Esophagus muscularis mucosa (tissue), 4 donors: ENCODE data around the gene FBXW8. TPM values are rescaled to one million over a fixed set of nuclear protein-coding genes. Genes with fewer than 3 reads are reported as not detected.

Source experiments
- DNase-seq: peaks from one replicate; pipeline ENCODE4 v3.0.0-alpha.2; 2017; ENCODE audit errors: extremely low spot score
- H3K27ac ChIP-seq, 4 donors: fragments of 200-600 bp; sonication (generic); replicated peaks in 1 of 4; 1 replicate in 3 of 4; 2 replicates in 1 of 4; pipeline ENCODE4 v1.5.1; 2016 to 2019; ENCODE audit warnings: mild to moderate bottlenecking in 1 of 4
- H3K27me3 ChIP-seq, 4 donors: fragments of 200-600 bp; sonication (generic); one replicate each; pipeline versions ENCODE4 v1.5.1 to v1.6.0; 2016 to 2019
- H3K36me3 ChIP-seq, 4 donors: fragments of 200-600 bp; sonication (generic); one replicate each; pipeline ENCODE4 v1.5.1; 2016 to 2019
- H3K4me1 ChIP-seq, 4 donors: fragments of 200-600 bp; sonication (generic); one replicate each; pipeline ENCODE4 v1.5.1; 2016 to 2019
- H3K4me3 ChIP-seq, 4 donors: fragments of 200-600 bp; sonication (generic); 1 replicate in 2 of 4; 2 replicates in 2 of 4; pipeline ENCODE4 v1.5.1; 2016 to 2019; ENCODE audit warnings: mild to moderate bottlenecking in 4 of 4, moderate library complexity in 1 of 4
- H3K9me3 ChIP-seq, 4 donors: fragments of 200-600 bp; sonication (generic); 1 replicate in 3 of 4; 2 replicates in 1 of 4; pipeline ENCODE4 v1.5.1; 2016 to 2019
- EP300 ChIP-seq: sonication (generic); formaldehyde crosslinking; IDR thresholded peaks from one replicate; pipeline ENCODE4 v1.6.1; 2017; ENCODE audit warnings: antibody characterized with exemption
- POLR2A ChIP-seq: fragments of 450-650 bp; IDR thresholded peaks from one replicate; pipeline ENCODE4 v1.6.1; 2017; ENCODE audit warnings: antibody characterized with exemption, moderate library complexity, mild to moderate bottlenecking, low read depth
- POLR2AphosphoS5 ChIP-seq, 2 donors: sonication (generic); formaldehyde crosslinking; IDR thresholded peaks; one replicate each; pipeline ENCODE4 v1.6.1; 2017; ENCODE audit warnings: antibody characterized with exemption in 2 of 2
- WGBS: methylation state at CpG from one replicate; pipeline ENCODE4 v1.1.5; 2018; 5-methylcytosine and 5-hydroxymethylcytosine counted together
- intact Hi-C: fragments of 100-400 bp; cut with DNase I; formaldehyde crosslinking; loops from one replicate; pipeline ENCODE4 v1.15.1; 2023
- total RNA-seq, 4 donors: library from RNA; depleted of rRNA; stranded (reverse); fragments of >200 nt; gene quantifications; one replicate each; pipeline versions ENCODE4 v1.1.0 to v1.2.1, GENCODE V29; 2016
- TF ChIP-seq, protein P1 (sequence below), 3 experiments: fragments of 200-600 bp in 2 of 3; fragments of 450-650 bp in 1 of 3; sonication (generic) in 2 of 3; IDR thresholded peaks; one replicate each; pipeline ENCODE4 v1.5.1; 2017 to 2019; ENCODE audit warnings: antibody characterized with exemption in 3 of 3, mild to moderate bottlenecking in 2 of 3, moderate library complexity in 1 of 3

Gene FBXW8
- total RNA-seq, 4 donors from 2014 or later = 11.9 to 13.9 (median 13.3) TPM

DNA sequence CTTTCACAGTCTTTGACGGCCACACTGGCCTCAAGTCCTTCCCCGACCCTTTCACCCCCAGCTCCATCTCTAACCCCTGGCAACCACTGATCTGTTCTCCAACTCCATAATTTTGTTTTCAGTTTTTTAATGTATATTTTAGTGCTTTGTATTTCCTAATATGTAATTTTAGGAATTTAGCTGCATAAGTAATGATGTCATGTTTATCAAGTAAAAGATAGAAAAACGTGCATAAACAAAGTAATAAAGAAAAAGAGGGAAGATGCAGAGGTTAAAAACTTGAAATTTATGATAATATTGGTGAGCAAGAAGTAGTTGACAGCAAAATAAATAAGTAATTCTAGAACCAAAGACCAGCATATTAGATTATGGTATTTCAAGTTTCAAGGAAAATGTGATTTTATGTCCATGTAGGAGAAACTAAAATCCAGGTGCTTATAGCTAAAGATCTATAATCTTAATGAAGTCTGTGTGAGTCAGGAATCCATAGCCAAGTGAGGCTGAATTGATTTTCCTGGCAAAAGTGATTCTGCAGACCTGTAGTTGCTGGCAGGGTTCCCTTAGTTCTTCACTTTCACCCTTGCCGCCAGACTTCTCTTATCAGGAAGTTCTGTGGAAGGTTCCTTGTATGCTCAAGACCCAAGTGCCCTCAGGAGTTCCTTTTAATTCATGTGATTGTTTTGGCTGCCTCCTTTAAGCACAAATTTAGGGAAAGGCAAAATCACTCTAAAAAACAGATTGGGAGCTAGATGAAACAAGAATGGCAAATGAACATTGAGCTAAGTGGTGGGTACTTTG, 24.4 kb downstream of the FBXW8 start:
- Histone ChIP-seq H3K27me3 (no peaks in the 10 kb centered on the region), H3K4me1 (peaks cover 17 to 35% (median 21%) of the 10 kb centered on the region in 4 donors), H3K27ac (no peak overlapping the region), H3K36me3 (peaks cover 0 to 11% (median 3%) of the 10 kb centered on the region in 4 donors), H3K4me3 (no peak overlapping the region), H3K9me3 (no peaks in the 10 kb centered on the region)
- 88% methylated on average over 4 of the region's 4 CpGs for WGBS
- TF ChIP-seq, protein P1, sequence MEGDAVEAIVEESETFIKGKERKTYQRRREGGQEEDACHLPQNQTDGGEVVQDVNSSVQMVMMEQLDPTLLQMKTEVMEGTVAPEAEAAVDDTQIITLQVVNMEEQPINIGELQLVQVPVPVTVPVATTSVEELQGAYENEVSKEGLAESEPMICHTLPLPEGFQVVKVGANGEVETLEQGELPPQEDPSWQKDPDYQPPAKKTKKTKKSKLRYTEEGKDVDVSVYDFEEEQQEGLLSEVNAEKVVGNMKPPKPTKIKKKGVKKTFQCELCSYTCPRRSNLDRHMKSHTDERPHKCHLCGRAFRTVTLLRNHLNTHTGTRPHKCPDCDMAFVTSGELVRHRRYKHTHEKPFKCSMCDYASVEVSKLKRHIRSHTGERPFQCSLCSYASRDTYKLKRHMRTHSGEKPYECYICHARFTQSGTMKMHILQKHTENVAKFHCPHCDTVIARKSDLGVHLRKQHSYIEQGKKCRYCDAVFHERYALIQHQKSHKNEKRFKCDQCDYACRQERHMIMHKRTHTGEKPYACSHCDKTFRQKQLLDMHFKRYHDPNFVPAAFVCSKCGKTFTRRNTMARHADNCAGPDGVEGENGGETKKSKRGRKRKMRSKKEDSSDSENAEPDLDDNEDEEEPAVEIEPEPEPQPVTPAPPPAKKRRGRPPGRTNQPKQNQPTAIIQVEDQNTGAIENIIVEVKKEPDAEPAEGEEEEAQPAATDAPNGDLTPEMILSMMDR (IDR thresholded peaks at IDR 0.05) = no peak
- TF ChIP-seq POLR2AphosphoS5 (IDR thresholded peaks at IDR 0.05) (no peak), EP300 (no peak), POLR2A (no peak)
- DNase-seq = no peak
- intact Hi-C loops = no loop called here

DNA sequence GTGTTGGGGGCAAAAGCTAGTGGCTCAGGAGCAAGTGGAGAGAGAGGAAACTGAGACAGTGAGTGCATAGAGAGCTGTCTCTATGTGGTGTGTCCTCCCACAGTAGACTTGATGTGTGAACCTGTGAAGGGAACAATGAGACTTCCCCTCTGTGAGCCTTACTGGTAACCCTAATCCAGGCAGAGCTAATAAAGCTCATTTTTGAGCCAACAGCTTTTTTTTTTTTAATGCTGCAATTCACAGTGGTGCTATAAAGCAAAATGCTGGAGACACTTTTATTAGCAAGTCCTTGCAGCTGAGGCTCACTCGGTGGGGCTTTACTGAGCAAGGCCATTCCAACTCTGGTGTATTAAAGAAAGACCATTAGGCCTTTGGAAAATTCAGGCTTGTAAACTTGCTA, 26.9 kb downstream of the FBXW8 start:
- WGBS = 100% methylated on average over 1 of the region's 1 CpG
- intact Hi-C loops = no loop called here
- no peaks in the 10 kb centered on the region for H3K27me3 ChIP-seq
- H3K36me3 ChIP-seq = peaks cover 0 to 10% (median 3%) of the 10 kb centered on the region in 4 donors
- H3K27ac ChIP-seq = no peak overlapping the region
- H3K4me1 ChIP-seq = peaks cover 15 to 31% (median 19%) of the 10 kb centered on the region in 4 donors
- TF ChIP-seq, protein P1 (IDR thresholded peaks at IDR 0.05) = no peak
- TF ChIP-seq POLR2AphosphoS5 (IDR thresholded peaks at IDR 0.05) (no peak), EP300 (no peak), POLR2A (no peak)
- H3K4me3 ChIP-seq = no peak overlapping the region
- H3K9me3 ChIP-seq = no peaks in the 10 kb centered on the region
- DNase-seq = no peak

DNA sequence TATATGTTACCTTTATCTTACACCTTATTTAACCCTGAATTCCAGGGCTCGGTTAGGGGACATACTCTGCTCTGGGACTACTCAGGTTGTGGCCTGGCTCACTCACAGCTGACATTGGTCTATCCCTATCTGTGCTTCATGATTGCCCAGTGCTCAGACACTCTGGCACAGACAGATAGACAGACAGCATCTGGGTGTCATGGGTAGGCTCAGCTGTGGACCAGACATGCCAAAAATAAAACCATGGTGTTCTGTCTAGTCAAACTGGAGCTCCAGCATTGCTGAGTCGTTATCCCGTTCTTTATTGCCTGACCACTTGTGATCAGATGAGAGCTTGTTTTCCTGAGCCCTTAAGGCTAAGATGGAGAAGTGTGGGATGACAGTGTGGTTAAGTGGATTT, 29.0 kb downstream of the FBXW8 start:
- Histone ChIP-seq H3K4me1 (peaks cover 0 to 10% (median 3%) of the 10 kb centered on the region in 4 donors), H3K27me3 (no peaks in the 10 kb centered on the region), H3K27ac (no peak overlapping the region), H3K36me3 (peaks cover 0 to 10% (median 3%) of the 10 kb centered on the region in 4 donors), H3K4me3 (no peak overlapping the region), H3K9me3 (peaks cover 0 to 12% (median 2%) of the 10 kb centered on the region in 4 donors)
- intact Hi-C loops = no loop called here
- no peak for DNase-seq
- no peak for TF ChIP-seq POLR2AphosphoS5 (IDR thresholded peaks at IDR 0.05)
- TF ChIP-seq, protein P1 (IDR thresholded peaks at IDR 0.05) = no peak
- no peak for TF ChIP-seq EP300
- 93% methylated on average over 3 of the region's 3 CpGs for WGBS

DNA sequence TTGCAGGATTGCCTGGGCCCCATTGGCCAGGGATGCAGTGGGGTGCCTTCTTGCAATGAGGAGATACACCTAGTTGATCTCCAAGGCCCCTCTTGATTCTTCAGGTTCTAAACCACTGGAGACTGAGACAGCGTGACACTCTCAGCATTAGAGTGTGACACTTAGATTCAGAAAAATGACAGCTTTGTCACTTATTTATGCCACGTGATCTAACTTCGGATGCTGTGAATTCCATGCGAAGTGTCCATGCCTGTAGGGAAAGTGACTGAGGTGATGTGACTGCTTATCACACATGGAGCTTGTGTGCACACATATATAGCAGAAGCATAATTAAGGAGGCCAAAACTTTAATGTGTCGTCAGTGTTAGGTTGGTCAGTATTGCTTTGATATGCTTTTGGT, 30.4 kb downstream of the FBXW8 start:
- no peak for TF ChIP-seq POLR2A
- TF ChIP-seq POLR2AphosphoS5 (IDR thresholded peaks at IDR 0.05) = no peak
- peaks cover 0 to 21% (median 14%) of the 10 kb centered on the region in 4 donors for H3K36me3 ChIP-seq
- peaks cover 0 to 12% (median 2%) of the 10 kb centered on the region in 4 donors for H3K9me3 ChIP-seq
- H3K27ac ChIP-seq = no peak overlapping the region
- H3K4me1 ChIP-seq = peaks cover 0 to 9% (median 0%) of the 10 kb centered on the region in 4 donors
- intact Hi-C loops = no loop called here
- 91% methylated on average over 5 of the region's 5 CpGs for WGBS
- H3K4me3 ChIP-seq = no peak overlapping the region
- no peaks in the 10 kb centered on the region for H3K27me3 ChIP-seq
- DNase-seq = no peak

DNA sequence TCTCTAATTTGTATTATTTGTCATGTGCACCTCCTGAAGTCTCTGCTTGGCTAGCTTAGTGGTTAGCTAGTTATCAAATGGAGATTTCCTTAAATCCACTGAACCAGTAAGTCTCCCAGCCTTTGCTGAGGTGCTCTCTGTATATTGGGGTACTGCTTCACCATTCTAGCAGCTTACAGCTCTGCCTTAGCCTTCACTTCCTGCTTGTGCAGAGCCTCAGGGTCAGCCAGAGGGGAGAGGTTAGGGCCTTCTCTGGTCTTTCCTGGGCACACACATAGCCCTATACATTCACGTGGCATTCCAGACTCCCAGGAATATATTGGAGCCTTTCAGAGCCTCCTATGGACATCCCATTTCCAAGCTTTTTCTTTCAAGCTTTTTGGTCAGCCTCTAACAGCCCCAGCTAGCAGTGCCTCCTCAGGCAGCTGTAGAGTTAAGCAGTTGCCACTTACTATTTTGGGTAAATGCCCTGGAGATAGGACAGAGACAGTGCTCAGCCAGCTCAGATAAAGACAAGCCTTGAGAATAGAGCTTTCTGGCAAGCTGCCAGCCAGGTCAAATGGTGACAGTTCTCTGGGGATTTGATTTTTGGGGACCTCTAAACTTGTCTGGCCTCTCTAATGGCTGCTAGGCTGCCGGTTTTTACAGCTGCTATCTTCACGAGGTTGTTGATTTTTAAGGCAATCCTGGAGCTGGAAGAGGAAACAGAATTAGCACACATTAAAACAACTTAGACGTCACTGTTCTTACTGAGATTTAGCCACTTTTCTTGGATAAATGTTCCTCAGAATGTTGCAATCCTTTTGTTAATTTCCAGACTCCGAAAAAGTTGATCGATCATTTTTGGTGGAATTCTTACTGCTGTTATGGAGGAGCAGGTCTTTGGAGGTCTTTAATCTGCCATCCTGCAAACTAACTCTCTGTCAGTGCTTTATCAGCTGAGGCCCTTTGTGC, 32.9 kb downstream of the FBXW8 start:
- peaks cover 0 to 12% (median 2%) of the 10 kb centered on the region in 4 donors for H3K9me3 ChIP-seq
- peaks cover 0 to 9% (median 0%) of the 10 kb centered on the region in 4 donors for H3K4me1 ChIP-seq
- DNase-seq = no peak
- H3K4me3 ChIP-seq = no peak overlapping the region
- TF ChIP-seq, protein P1 (IDR thresholded peaks at IDR 0.05) = no peak
- TF ChIP-seq POLR2AphosphoS5 (IDR thresholded peaks at IDR 0.05) (no peak), EP300 (no peak), POLR2A (no peak)
- H3K27ac ChIP-seq = no peak overlapping the region
- H3K27me3 ChIP-seq = no peaks in the 10 kb centered on the region
- intact Hi-C loops = no loop called here
- H3K36me3 ChIP-seq = peaks cover 0 to 40% (median 25%) of the 10 kb centered on the region in 4 donors
- 90% methylated on average over 6 of the region's 6 CpGs for WGBS
